Measurements from ENCODE around the gene ERC2.

DNA sequence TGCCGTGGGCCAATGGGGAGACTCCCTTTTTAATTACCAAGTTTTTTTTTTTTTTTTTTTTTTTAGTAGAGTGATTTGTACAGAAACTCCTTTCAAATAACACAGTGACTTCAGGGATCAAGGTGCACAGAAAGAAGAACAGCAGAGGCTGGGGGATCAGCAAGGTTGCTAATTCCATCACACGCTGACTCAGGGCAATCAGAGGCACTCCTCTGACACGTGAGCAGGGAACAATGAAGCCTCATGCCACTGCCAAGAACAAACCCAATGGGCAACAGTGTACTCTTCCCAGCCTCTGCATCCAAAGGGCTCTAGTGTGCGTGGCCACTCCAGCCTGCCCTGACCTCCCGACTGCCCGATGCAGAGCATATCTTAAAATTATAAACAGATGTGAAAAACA is 794.5 kb downstream of the ERC2 start:
- TF ChIP-seq EP300 (IDR thresholded peaks at IDR 0.05; ENCODE audit: borderline replicate concordance in 1 of 2, low read depth in 2 of 2, low read length in 2 of 2) (no peak), POLR2A (IDR thresholded peaks at IDR 0.05; ENCODE audit: control extremely low read depth in 1 of 2, low read depth in 2 of 2, low read length in 2 of 2) (no peak), HDAC6 (IDR thresholded peaks at IDR 0.05; ENCODE audit: low read depth, low read length) (no peak), TAF1 (IDR thresholded peaks at IDR 0.05; ENCODE audit: low read depth, low read length) (no peak), RFX5 (IDR thresholded peaks at IDR 0.05; ENCODE audit: borderline replicate concordance, low read depth, low read length) (no peak), EZH2 (IDR thresholded peaks at IDR 0.05; ENCODE audit: low read depth, low read length, severe bottlenecking) (no peak)
- TF ChIP-seq, protein P1, sequence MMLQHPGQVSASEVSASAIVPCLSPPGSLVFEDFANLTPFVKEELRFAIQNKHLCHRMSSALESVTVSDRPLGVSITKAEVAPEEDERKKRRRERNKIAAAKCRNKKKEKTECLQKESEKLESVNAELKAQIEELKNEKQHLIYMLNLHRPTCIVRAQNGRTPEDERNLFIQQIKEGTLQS (IDR thresholded peaks at IDR 0.05; ENCODE audit: insufficient read depth, low read depth, low read length) = no peak

All from H1 (cell line).